ENCODE results near the gene CREB5.

GRCh38 chr7:28623105-28623730 is 210.9 kb downstream of the CREB5 start:
- no peak for TF ChIP-seq CTCF (IDR thresholded peaks at IDR 0.05 in 8 of 11, conservative IDR thresholded peaks at IDR 0.05 in 3 of 11)
- TF ChIP-seq POLR2A (IDR thresholded peaks at IDR 0.05), result no peak
- TF ChIP-seq POLR2AphosphoS5 (IDR thresholded peaks at IDR 0.05), result no peak

All from spleen (tissue), 7 donors.